HEK293 (cell line): ENCODE data around the gene DIP2C.

Source experiments
- HOXA7 ChIP-seq: sonication (generic); formaldehyde crosslinking; IDR thresholded peaks from 2 replicates; pipeline ENCODE4 v1.8.1; 2022; ENCODE audit warnings: missing genetic modification reagents, borderline replicate concordance
- ZNF830 ChIP-seq: fragments of 450-650 bp; IDR thresholded peaks from 2 replicates; pipeline ENCODE4 v1.5.0; 2018; ENCODE audit warnings: missing biosample characterization, missing genetic modification characterization, low read depth, mild to moderate bottlenecking, moderate library complexity
- TF ChIP-seq, protein P1 (sequence below): fragments of 450-650 bp; formaldehyde crosslinking; IDR thresholded peaks from 2 replicates; pipeline ENCODE4 v1.5.1; 2016; ENCODE audit warnings: missing biosample characterization, missing genetic modification characterization

DNA sequence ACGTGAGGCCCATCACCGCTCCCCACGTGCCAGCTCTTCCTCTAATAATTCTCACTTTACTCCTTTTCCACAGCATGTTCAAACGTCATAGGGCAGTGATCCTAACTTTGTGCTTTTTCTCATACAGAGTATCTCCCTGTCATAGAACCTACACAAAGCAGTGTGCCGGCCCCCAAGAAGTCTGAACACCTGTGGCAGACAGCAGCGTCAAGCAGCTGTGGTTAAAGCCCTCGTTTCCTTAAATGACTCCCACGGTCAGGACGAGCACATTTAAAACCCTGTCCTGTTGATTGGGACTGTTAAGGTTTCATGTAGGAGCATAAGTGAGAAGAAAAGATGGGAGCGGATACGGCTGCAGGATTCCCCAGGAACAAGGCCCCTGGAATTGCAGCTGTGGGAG is 267.2 kb downstream of the DIP2C start:
- TF ChIP-seq HOXA7 (CRISPR knock-in tag) (no peak), ZNF830 (tag by site-specific recombination) (no peak)
- TF ChIP-seq, protein P1, sequence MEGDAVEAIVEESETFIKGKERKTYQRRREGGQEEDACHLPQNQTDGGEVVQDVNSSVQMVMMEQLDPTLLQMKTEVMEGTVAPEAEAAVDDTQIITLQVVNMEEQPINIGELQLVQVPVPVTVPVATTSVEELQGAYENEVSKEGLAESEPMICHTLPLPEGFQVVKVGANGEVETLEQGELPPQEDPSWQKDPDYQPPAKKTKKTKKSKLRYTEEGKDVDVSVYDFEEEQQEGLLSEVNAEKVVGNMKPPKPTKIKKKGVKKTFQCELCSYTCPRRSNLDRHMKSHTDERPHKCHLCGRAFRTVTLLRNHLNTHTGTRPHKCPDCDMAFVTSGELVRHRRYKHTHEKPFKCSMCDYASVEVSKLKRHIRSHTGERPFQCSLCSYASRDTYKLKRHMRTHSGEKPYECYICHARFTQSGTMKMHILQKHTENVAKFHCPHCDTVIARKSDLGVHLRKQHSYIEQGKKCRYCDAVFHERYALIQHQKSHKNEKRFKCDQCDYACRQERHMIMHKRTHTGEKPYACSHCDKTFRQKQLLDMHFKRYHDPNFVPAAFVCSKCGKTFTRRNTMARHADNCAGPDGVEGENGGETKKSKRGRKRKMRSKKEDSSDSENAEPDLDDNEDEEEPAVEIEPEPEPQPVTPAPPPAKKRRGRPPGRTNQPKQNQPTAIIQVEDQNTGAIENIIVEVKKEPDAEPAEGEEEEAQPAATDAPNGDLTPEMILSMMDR (tag by site-specific recombination) = no peak
